ENCODE measurements around the gene MAGI1.

MAGI1 gene

DNA sequence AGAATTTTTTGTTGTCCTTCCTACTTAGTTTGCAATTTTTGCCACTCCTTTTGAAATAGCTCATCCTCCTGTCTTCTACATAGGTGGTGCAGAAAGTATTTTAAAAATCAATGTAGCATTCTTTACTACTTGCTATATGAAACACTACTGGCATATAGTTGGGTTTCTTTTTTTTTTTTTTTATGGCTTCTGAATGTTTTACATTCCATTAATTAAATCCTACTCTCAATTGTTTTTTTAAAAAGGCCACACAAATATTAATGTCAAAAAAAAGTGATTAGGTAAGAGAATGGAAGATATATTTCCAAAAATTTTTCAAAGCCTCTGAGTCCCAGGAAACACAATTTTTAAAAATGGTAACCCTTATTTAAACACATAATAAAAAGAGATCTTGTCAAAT is 262.6 kb downstream of the MAGI1 start:
- H3K4me3 ChIP-seq (ENCODE audit: low read length): no peak overlapping the region
- TF ChIP-seq, protein P1, sequence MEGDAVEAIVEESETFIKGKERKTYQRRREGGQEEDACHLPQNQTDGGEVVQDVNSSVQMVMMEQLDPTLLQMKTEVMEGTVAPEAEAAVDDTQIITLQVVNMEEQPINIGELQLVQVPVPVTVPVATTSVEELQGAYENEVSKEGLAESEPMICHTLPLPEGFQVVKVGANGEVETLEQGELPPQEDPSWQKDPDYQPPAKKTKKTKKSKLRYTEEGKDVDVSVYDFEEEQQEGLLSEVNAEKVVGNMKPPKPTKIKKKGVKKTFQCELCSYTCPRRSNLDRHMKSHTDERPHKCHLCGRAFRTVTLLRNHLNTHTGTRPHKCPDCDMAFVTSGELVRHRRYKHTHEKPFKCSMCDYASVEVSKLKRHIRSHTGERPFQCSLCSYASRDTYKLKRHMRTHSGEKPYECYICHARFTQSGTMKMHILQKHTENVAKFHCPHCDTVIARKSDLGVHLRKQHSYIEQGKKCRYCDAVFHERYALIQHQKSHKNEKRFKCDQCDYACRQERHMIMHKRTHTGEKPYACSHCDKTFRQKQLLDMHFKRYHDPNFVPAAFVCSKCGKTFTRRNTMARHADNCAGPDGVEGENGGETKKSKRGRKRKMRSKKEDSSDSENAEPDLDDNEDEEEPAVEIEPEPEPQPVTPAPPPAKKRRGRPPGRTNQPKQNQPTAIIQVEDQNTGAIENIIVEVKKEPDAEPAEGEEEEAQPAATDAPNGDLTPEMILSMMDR (IDR thresholded peaks at IDR 0.05; ENCODE audit: insufficient read depth, low read depth, low read length, missing control alignments): no peak
- DNase-seq (ENCODE audit: low read depth): no peak

DNA sequence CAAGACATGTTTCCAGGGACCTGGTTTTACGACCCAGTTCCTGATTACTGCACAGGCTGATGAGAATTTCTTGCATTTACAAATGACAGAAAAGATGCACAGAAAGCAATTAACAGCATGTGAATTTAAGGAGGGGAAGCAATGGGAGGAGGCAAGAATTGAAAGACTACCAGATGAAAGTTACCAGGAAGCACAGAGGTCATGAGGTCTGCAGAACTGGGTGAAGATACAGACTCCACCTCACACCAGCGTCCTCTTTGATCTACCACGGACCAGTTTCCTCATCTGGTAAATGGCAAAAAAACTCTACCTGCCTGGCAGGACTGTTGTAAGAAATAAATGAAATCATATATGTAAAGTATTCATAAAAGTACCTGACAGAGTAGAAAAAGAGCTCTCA is 266.0 kb downstream of the MAGI1 start:
- no peak for DNase-seq (ENCODE audit: low read depth)
- TF ChIP-seq, protein P1 (IDR thresholded peaks at IDR 0.05; ENCODE audit: insufficient read depth, low read depth, low read length, missing control alignments): no peak
- no peak overlapping the region for H3K4me3 ChIP-seq (ENCODE audit: low read length)

DNA sequence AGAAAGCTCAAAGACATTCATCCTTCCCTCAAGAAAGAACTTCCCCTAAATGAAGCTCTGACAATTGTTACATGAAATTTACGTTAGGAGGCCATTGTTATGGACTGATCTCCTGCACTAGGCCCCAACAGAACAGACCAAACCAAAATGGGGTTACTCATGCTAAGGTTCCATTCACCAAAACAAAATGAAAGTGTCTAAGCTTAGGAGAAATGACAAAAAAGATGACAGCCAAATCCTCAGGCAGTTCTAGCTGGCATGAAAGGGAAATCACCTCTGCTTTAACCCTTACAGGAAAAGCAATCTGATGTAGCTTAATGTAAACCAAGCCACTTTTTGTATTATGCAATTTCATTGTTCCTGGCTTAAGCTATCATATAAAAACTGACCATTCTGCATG is 271.2 kb downstream of the MAGI1 start:
- TF ChIP-seq, protein P1 (IDR thresholded peaks at IDR 0.05; ENCODE audit: insufficient read depth, low read depth, low read length, missing control alignments): no peak
- no peak overlapping the region for H3K4me3 ChIP-seq (ENCODE audit: low read length)
- no peak for DNase-seq (ENCODE audit: low read depth)

DNA sequence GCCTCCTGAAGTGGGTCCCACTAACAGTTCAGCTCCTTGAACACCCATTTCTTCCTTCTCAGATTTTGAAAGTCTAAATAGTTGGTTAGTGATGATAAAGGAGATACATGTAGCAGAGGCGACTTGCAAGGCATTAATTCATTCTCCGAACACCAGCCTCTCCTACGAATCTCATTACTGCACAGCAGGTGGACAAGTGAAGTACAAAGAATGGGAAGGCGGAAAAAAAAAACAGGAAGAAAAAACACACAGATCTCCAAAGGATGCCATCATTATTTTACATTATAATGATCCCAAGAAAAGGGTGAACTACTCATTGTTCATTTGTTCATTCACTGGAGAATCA is 276.5 kb downstream of the MAGI1 start:
- TF ChIP-seq, protein P1 (IDR thresholded peaks at IDR 0.05; ENCODE audit: insufficient read depth, low read depth, low read length, missing control alignments): no peak
- H3K4me3 ChIP-seq (ENCODE audit: low read length): no peak overlapping the region
- no peak for DNase-seq (ENCODE audit: low read depth)

DNA sequence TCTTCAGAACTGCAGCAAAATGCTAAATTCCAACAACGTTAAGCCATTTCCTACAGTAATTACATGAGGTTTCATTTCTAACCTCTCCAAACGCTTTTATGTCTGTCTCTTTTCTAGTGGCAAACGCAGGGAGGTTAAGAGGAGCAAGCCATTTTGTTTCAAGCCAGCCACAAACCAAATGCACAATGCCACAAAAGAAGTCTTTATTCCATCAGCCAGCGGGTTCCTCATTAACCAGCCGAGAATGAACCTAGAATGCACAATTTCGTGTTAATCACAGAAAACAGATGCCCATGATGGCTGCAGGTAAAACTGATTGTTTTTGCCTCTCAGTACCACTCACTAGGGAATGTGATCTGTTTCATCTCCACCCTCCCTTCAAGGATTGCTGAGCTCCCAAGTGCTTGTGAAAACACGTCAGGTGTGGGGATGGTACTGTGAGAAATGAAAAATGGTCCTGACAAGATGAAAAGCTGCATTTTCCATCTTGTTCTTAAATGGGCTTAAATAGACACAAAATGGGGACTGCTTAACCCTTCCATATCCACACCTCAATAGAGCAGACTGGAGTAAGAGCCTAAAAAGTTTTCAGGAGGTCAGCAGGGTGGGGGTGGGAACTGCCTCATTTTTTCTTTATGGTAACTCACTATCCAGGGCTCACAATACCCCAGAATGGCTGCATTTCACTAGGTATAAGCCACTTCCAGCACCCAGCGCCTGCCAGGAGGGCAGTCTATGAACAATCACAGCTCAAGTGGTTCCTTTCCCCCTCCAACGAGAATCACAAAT is 277.1 kb downstream of the MAGI1 start:
- TF ChIP-seq, protein P1 (IDR thresholded peaks at IDR 0.05; ENCODE audit: insufficient read depth, low read depth, low read length, missing control alignments): no peak
- DNase-seq (ENCODE audit: low read depth): no peak
- no peak overlapping the region for H3K4me3 ChIP-seq (ENCODE audit: low read length)

DNA sequence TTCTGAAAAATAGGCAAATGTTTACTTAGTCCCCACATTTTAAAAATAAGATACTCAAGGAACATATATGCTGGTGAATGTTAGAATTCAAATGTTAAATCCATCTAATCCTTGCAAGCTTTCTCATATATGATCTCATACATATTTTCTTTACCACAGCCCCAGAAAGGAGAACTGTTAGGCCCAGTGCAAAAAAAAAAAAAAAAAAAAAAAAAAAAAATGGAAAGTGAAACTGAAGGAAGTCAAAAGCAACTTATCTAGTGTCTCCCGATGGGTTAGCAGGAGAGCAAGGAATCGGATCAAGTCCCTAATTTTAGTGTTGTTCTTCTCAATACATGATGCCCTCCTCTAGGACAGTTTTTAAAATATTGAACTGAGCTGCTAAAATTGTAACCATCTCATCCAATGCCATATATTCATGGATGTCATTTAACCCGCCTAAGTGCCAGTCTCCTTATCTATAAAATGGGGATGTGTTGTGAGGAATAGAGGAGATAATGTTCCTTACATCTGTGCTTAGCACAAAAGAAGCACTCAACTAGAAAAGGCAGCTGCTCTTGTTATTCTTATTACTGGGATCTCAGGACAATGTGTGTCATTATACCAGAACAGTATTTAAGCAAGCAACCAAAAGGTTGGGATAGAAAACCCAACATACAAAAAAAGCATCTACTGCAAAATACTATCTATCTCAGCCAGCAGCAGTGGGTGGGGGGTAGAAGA is 279.7 kb downstream of the MAGI1 start:
- TF ChIP-seq, protein P1 (IDR thresholded peaks at IDR 0.05; ENCODE audit: insufficient read depth, low read depth, low read length, missing control alignments): no peak
- no peak overlapping the region for H3K4me3 ChIP-seq (ENCODE audit: low read length)
- no peak for DNase-seq (ENCODE audit: low read depth)

All from epithelial cell of esophagus (primary cell).